Upper lobe of left lung (tissue), 4 donors: ENCODE results near the gene ZFHX3.

Source experiments
- CTCF ChIP-seq, 6 experiments: fragments of 450-650 bp in 4 of 6; fragments of 200-600 bp in 2 of 6; sonication (generic) in 2 of 6; IDR thresholded peaks; one replicate each; pipeline ENCODE4 v1.5.1; 2016 to 2019; ENCODE audit warnings: antibody characterized with exemption in 6 of 6
- EP300 ChIP-seq, 4 donors: sonication (generic); formaldehyde crosslinking; IDR thresholded peaks; one replicate each; pipeline ENCODE4 v1.5.1; 2017; ENCODE audit warnings: antibody characterized with exemption in 4 of 4, control low read depth in 2 of 4
- POLR2A ChIP-seq, 4 donors: fragments of 450-650 bp; IDR thresholded peaks; one replicate each; pipeline ENCODE4 v1.5.1; 2016 to 2017; ENCODE audit warnings: antibody characterized with exemption in 4 of 4, mild to moderate bottlenecking in 2 of 4
- POLR2AphosphoS5 ChIP-seq, 2 donors: sonication (generic); formaldehyde crosslinking; IDR thresholded peaks; one replicate each; pipeline ENCODE4 v1.5.1; 2017; ENCODE audit warnings: antibody characterized with exemption in 2 of 2

GRCh38 chr16:73066331-73066926 is 18.5 kb upstream of the ZFHX3 start:
- TF ChIP-seq POLR2AphosphoS5 (IDR thresholded peaks at IDR 0.05) (no peak), CTCF (IDR thresholded peaks at IDR 0.05) (no peak), POLR2A (IDR thresholded peaks at IDR 0.05) (no peak), EP300 (IDR thresholded peaks at IDR 0.05) (no peak)
